GM10847 (cell line): ENCODE data around the gene TRAPPC1.

Experiments
- POLR2A ChIP-seq: IDR thresholded peaks from 2 replicates; pipeline ENCODE4 v1.6.1; 2011; ENCODE audit not compliant: insufficient read length; ENCODE audit errors: extremely low read depth

TRAPPC1 gene

GRCh38 chr17:7881276-7882054, 50.3 kb downstream of the TRAPPC1 start:
- no peak for TF ChIP-seq POLR2A
